Measurements from ENCODE around the gene HNRNPUL2. TPM values are rescaled to one million over a fixed set of nuclear protein-coding genes. Genes with fewer than 3 reads are reported as not detected.
"Not testable (repeated sequence)": the region's sequence is repeated elsewhere in the genome, so short reads cannot be mapped to it uniquely, and the experiment has no call there.

Gene HNRNPUL2
- polyA plus RNA-seq, 1 donor from 2014 or later, result 27.5 TPM

GRCh38 chr11:62752177-62752785 lies 25.0 kb upstream of the HNRNPUL2 start:
- H3K27ac ChIP-seq (ENCODE audit: low read length), result no peak overlapping the region
- no peaks in the 10 kb centered on the region for H3K9me2 ChIP-seq (ENCODE audit: insufficient read depth, low read length)
- no peaks in the 10 kb centered on the region for H3F3A ChIP-seq (ENCODE audit: insufficient read depth, low read length, poor library complexity, severe bottlenecking)
- peaks cover 5% of the 10 kb centered on the region for H3K79me2 ChIP-seq (replicated peaks; ENCODE audit: insufficient read depth, low read length)
- H2AFZ ChIP-seq (ENCODE audit: low read depth, low read length), result no peak overlapping the region
- TF ChIP-seq MXI1 (conservative IDR thresholded peaks at IDR 0.05; ENCODE audit: poor library complexity, severe bottlenecking) (no peak), EP300 (conservative IDR thresholded peaks at IDR 0.05; ENCODE audit: poor library complexity, severe bottlenecking) (no peak), POLR2AphosphoS5 (IDR thresholded peaks at IDR 0.05) (no peak), RAD21 (conservative IDR thresholded peaks at IDR 0.05) (no peak), TAF1 (IDR thresholded peaks at IDR 0.05; ENCODE audit: low read depth) (no peak), SMC3 (conservative IDR thresholded peaks at IDR 0.05; ENCODE audit: poor library complexity) (no peak), EZH2 (IDR thresholded peaks at IDR 0.05; ENCODE audit: borderline replicate concordance, insufficient read depth, low read length, poor library complexity, severe bottlenecking) (no peak)
- TF ChIP-seq, protein P1, sequence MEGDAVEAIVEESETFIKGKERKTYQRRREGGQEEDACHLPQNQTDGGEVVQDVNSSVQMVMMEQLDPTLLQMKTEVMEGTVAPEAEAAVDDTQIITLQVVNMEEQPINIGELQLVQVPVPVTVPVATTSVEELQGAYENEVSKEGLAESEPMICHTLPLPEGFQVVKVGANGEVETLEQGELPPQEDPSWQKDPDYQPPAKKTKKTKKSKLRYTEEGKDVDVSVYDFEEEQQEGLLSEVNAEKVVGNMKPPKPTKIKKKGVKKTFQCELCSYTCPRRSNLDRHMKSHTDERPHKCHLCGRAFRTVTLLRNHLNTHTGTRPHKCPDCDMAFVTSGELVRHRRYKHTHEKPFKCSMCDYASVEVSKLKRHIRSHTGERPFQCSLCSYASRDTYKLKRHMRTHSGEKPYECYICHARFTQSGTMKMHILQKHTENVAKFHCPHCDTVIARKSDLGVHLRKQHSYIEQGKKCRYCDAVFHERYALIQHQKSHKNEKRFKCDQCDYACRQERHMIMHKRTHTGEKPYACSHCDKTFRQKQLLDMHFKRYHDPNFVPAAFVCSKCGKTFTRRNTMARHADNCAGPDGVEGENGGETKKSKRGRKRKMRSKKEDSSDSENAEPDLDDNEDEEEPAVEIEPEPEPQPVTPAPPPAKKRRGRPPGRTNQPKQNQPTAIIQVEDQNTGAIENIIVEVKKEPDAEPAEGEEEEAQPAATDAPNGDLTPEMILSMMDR (IDR thresholded peaks at IDR 0.05; ENCODE audit: poor library complexity, severe bottlenecking), result no peak
- TF ChIP-seq, protein P2, sequence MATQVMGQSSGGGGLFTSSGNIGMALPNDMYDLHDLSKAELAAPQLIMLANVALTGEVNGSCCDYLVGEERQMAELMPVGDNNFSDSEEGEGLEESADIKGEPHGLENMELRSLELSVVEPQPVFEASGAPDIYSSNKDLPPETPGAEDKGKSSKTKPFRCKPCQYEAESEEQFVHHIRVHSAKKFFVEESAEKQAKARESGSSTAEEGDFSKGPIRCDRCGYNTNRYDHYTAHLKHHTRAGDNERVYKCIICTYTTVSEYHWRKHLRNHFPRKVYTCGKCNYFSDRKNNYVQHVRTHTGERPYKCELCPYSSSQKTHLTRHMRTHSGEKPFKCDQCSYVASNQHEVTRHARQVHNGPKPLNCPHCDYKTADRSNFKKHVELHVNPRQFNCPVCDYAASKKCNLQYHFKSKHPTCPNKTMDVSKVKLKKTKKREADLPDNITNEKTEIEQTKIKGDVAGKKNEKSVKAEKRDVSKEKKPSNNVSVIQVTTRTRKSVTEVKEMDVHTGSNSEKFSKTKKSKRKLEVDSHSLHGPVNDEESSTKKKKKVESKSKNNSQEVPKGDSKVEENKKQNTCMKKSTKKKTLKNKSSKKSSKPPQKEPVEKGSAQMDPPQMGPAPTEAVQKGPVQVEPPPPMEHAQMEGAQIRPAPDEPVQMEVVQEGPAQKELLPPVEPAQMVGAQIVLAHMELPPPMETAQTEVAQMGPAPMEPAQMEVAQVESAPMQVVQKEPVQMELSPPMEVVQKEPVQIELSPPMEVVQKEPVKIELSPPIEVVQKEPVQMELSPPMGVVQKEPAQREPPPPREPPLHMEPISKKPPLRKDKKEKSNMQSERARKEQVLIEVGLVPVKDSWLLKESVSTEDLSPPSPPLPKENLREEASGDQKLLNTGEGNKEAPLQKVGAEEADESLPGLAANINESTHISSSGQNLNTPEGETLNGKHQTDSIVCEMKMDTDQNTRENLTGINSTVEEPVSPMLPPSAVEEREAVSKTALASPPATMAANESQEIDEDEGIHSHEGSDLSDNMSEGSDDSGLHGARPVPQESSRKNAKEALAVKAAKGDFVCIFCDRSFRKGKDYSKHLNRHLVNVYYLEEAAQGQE (IDR thresholded peaks at IDR 0.05; ENCODE audit: borderline replicate concordance), result no peak
- H3K36me3 ChIP-seq (ENCODE audit: insufficient read depth, low read length), result no peaks in the 10 kb centered on the region
- H3K27me3 ChIP-seq (ENCODE audit: insufficient read depth, low read depth, low read length), result no peaks in the 10 kb centered on the region
- H3K9me3 ChIP-seq (ENCODE audit: low read length), result no peaks in the 10 kb centered on the region
- H4K20me1 ChIP-seq (ENCODE audit: insufficient read depth), result no peaks in the 10 kb centered on the region
- H3K9ac ChIP-seq (ENCODE audit: low read length), result no peak overlapping the region
- no peak overlapping the region for H3K4me2 ChIP-seq (ENCODE audit: low read length)
- no peak overlapping the region for H3K4me3 ChIP-seq (ENCODE audit: low read length)

DNA sequence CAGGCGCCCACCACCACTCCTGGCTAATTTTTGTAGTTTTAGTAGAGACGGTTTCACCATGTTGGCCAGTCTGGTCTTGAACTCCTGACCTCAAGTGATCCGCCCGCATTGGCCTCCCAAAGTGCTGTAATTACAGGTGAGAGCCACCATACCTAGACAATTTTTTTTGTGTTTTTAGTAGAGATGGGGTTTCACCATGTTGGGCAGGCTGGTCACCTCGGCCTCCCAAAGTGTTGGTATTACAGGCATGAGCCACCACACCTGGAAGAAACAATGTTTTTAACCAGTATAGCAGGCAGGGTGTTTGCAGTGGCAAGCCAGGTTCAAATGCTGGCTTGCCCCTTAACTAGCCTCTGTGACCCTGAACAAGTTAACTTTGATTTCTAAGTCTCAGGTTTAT lies 22.7 kb upstream of the HNRNPUL2 start:
- H3K4me2 ChIP-seq (ENCODE audit: low read length); H3K9me2 ChIP-seq (ENCODE audit: insufficient read depth, low read length): not testable (repeated sequence)

More for the DNA sequence above, 22.7 kb upstream of the HNRNPUL2 start:
- H2AFZ ChIP-seq (ENCODE audit: low read depth, low read length); H3K4me3 ChIP-seq (ENCODE audit: low read length); H3K36me3 ChIP-seq (ENCODE audit: insufficient read depth, low read length); H3K9me3 ChIP-seq (ENCODE audit: low read length); H3K79me2 ChIP-seq (replicated peaks; ENCODE audit: insufficient read depth, low read length); H3F3A ChIP-seq (ENCODE audit: insufficient read depth, low read length, poor library complexity, severe bottlenecking); H3K27me3 ChIP-seq (ENCODE audit: insufficient read depth, low read depth, low read length); H4K20me1 ChIP-seq (ENCODE audit: insufficient read depth); H3K27ac ChIP-seq (ENCODE audit: low read length); H3K9ac ChIP-seq (ENCODE audit: low read length): not testable (repeated sequence)

Measured in neural cell (in vitro differentiated cells).